ACHN (cell line): ENCODE data around the gene GJC2.

Experiments used
- DNase-seq: peaks from one replicate; pipeline ENCODE4 v3.0.0-alpha.2; 2015
- in situ Hi-C: cut with HindIII; loops from 2 replicates; pipeline ENCODE4 v1.10.0; 2017; ENCODE audit warnings: low sequenced_read_pairs, low pct_ligation_motif_present, low pct_unique_long_range_greater_than_20kb

The GJC2 gene

GRCh38 chr1:228205526-228206436 lies 56.1 kb downstream of the GJC2 start:
- DNase-seq = no peak
- in situ Hi-C loops = no loop called here

GRCh38 chr1:228206582-228207351 lies 57.0 kb downstream of the GJC2 start:
- DNase-seq = no peak
- in situ Hi-C loops = no loop called here

GRCh38 chr1:228207381-228207810 lies 57.7 kb downstream of the GJC2 start:
- DNase-seq = no peak
- in situ Hi-C loops = no loop called here

- DNase-seq = no peak
- in situ Hi-C loops = no loop called here
Observed at GRCh38 chr1:228207851-228208821, 58.4 kb downstream of the GJC2 start, which contains the start of gene OBSCN. TSS of gene OBSCN (plus strand) at chr1:228208044. CDS start at chr1:228211784, 3,740 bp downstream.

- in situ Hi-C loops = no loop called here
- DNase-seq = no peak
Observed at GRCh38 chr1:228208831-228209551, 59.3 kb downstream of the GJC2 start.
